Activated T-cell treated with anti-CD3 and anti-CD28 coated beads for 1 hour (primary cell): ENCODE data around the gene NANOS3.
A peak's percentile ranks its signal among the peaks of the same experiment; 100 is the strongest.

Experiments
- DNase-seq: peaks from one replicate; pipeline ENCODE4 v3.0.0-alpha.2; 2020; ENCODE audit warnings: low read depth

Gene NANOS3

DNA sequence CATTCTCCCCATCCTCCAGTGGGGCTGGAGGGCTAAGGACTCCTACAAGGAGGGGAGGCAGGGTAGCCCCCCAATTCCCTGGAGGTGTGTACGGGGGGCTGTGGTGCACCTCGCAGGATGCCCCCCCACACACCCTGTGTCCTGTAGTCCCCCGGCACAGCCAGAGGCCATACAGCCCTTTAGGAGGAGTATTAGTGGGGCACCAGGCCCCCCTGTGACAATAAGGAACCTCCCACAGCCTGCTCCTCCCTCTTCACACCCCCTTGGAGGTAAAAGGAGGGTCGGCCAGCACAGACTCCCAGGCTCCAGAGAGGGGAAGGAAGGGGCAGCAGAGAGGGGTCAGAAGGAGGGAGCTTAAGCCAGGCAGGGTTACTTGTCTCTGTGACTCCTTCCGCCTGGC, at the start of gene NANOS3:
Gene NANOS3, plus strand, starts transcription at position 301 of the 400 bp plus-strand sequence. CDS start 115 bp downstream, outside the sequence.
- DNase-seq, result no peak

DNA sequence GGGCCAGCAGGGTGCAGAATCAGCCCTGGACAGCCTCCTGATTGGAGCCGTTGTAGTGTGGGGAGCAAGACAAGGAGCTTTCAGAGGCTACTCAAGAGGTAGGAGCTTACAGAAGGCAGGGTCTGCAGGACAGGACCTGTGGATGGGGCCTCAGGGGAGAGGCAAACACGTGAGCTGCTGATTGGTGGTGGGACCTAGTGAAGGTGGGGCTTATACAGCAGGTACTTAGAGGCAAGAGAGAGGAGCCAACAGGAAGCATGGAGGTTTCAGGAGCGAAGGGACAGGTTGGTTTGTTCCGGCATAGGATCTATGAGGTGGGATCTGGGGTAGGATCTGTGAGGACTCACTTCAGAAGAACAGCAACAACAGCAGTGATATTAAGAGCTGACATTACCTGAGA, 49.3 kb upstream of the NANOS3 start:
- DNase-seq, result no peak

DNA sequence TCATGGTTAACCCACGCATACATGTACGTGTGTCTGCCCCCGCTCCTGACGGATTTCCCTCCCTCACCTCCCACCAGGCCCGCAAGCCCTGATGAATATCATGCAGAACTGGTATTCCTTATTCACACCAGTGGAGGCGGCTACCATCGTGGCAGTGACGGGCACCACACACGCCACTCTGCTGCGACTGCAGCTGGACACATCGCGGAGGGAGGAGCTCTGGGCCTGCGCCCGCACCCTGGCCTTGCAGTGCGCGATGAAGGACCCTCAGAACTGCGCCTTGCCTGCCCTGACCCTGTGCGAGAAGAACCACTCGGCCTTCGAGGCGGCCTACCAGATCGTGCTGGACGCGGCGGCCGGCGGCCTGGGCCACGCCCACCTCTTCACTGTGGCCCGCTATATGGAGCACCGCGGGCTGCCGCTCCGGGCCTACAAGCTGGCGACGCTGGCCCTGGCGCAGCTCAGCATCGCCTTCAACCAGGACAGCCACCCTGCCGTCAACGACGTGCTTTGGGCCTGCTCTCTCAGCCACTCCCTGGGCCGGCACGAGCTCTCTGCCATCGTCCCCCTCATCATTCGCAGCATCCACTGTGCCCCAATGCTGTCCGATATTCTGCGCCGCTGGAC, 46.7 kb upstream of the NANOS3 start:
- no peak for DNase-seq

DNA sequence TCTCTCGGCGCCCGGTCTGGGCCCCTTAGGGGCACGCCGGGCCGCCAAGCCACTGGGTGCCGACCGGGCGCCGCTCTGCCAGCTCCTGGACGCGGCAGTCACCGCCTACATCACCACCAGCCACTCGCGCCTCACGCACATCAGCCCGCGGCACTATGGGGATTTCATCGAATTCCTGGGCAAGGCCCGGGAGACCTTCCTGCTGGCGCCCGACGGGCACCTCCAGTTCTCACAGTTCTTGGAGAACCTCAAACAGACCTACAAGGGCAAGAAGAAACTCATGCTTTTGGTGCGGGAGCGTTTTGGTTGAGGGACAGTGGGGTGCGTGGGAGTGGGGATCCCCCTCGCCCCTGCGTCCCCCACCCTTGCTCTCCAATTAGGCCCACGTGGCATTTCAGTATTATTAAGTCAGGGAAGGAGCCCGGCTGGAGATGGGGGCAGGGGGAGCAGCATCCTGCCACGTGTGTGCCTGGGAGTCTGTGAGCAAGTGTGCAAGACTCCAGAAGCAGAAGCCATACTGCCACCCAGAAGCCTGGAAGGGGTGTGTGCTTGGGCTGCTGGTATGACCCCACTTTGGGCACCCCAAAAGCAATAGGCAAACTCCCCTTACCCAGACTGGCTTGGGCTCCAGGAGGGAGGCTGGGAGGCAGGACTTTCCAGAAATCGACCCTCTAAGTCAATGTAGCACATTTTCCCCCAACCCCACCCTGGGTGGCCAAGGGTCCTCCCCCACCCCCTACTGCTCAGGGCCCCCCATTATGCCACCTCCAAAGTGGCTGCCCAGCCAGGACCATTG, 46.0 kb upstream of the NANOS3 start:
- no peak for DNase-seq

DNA sequence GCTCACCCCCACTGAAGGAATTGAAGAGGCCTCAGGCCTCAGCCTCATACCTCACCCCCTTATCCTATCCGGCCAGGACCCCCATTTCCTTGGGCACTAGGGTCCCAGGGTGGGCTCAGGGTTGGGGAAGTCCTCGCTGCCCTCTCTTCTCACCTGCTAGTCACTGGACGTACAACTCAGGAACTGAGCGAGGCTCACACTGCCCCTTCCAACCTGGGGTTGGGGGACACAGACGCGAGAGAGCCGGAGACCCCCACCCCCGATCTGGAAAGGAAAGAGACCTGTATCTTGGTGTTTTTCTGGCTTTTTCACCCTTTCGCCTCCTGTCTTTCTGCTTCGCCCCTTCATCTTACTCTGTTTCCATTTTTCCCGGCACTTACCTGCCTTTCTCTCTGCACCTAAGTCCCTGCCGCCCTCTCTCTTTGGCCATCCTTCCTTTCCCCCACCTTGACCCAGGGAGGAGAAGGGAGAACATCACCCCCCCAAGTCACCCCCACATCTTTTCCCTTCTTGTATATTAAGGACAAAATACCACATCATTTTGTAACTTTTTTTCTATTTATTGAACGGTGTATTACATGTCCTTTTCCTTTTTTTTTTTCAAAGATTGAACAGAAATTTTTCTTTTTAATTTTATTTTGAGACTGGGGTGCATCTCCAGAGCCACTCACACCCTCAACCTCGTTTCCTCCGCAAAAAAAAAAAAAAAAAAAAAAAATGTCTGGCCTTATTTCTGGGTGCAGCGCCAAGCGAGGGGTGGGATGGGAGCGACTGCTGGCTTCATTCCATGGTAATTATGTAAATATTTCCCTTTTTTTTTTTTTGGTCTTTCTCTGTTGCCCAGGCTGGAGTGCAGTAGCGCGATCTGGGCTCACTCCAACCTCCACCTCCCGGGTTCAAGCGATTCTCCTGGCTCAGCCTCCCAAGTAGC, 45.1 kb upstream of the NANOS3 start:
- DNase-seq, result no peak

DNA sequence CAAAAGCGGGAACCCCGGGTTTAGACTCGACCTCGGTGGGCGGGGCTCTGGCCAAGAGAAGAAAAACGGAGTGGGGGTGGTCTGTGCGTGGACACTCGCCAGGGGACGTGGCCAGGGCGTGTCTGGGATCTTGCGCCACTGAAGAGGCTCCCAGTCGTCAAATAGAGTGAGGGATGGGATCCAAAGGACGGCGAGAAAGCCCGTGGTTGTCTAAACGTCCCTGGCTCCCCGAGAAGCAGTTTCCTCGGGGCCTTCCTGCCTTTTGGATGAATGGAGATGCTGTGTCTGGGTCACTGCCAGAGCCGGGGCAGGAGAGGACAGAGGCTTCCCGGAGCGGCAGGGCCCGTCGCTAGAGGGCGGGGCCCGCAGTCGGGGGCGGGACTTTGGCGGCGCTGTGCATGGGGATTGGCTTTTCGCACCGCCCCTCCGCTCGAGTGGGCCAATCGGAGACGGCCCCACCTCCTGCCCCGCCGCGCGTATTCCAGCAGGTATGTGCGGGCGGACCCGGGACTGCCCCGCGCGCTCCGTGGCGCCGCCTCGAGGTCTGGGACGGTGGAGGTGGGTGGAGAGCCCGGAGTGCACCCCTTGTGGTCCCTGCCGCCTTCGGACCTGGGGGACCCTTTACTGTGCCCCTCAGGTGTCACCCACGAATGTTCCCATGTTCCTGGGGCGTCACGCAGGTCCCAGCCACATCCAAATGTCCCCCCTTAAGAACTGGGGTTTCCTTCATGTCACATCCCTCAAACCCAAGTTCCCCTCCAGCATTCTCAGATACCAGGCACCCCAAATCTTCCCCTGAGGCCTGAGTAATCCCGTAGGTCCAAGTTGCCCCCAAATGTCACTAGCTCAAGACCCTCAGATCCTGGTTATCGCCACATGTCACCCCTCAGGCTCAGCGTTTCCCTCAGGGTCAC, 43.3 kb upstream of the NANOS3 start:
- DNase-seq, result peak; percentile 89

DNA sequence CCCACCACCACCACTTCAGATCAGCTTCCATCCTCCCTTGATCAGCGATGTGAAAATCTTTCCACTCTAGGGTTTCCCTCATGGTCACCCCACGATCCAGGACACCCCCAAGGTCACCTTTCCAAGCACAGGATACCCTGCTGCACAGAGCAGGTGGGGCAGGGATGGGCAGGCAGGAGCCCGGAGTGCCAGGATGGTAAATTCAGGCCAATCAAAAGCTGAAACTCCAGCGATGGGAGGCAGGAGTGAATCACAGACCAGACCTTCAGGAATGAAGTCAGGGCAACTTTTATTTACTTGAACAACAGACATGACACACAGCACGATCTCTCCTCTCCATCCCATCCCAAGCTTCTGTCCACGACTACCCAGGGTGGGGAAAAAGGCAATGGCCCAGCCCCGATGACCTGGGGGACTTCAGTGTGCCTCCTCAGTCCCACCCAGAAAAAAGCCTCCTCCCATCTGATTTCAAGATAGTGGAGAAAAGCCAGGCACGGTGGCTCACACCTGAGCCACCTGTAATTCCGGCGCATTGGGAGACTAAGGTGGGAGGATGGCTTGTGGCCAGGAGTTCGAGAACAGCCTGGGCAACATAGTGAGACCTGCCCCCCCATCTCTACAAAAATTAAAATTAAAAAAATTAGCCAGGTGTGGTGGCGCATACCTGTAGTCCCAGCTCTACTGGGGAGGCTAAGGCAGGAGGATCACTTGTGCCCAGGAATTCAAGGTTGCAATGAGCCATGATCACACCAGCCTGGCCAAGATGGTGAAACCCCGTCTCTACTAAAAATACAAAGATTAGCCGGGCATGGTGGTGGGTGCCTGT, 42.5 kb upstream of the NANOS3 start:
- no peak for DNase-seq

DNA sequence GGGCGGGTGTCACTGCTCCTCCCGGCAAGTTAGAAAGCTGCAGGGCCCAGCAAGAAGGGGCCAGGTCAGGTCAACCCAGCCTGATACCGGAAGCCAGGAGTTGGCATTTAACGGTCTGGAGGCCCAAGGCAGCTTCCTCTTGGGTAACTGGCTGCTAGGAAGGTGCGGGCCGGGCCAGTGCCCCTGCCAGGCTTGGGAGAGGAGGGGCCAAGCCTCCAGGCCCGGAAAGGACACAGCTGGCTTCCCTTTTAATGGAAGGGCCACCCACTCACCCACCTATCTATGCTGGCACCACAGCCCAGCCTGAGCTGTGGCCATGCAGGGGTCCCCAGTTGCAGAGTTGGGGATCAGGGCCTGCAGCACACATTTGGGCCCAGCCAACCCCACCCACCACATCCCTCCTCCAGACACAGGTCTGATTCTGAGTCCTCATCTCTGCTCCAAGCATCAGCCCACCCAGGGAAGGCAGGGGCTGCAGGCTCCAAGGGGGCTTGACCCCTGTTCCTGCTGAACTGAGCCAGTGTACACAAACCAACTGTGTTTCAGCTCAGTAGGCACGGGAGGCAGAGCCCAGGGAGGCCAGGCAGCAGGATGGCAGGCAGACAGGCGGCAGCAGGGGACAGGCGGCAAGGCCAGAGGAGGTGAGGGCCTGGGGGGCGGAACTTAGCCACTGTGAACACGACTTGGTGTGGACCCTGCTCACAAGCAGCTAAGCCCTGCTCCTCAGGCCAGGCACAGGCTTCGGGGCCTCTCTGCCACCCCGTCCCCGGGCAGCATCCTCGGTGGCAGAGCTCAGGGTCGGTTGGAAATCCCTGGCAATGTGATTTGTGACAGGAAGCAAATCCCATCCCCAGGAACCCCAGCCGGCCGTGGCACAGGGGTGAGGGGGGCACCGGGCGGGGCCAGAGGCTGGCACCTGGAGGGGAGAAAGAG, 40.9 kb upstream of the NANOS3 start:
- DNase-seq, result no peak

DNA sequence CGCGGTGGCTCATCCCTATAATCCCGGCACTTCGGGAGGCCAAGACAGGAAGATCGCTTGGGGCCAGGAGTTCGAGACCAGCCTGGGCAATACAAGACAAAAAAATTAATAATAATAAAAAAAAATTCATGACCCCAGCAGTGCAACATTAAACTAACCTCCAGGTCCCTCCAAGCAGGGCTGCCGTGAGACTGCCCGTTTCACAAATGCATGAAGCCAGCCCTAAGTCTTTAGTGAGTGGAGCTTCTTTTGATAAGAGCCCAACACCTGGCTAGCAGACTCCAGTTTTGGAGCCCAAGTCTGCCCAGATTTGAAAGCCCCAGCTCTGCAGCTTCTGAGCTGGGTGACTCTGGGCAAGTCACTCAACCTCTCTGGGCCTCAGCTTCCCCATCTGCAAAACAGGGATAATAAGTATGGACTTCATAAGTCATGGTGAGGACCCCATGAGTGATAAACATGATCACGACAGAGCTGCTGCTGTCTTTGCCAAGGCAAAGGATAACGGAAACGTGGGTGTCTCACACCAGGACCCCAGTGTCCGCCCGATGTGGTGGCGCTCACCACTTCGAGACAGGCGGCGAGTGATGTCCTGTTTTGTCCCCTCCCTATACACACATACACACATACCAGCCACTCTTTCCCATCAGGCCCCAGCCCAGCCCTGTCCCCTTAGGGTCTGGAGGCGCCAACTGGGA, 38.4 kb upstream of the NANOS3 start:
- no peak for DNase-seq

DNA sequence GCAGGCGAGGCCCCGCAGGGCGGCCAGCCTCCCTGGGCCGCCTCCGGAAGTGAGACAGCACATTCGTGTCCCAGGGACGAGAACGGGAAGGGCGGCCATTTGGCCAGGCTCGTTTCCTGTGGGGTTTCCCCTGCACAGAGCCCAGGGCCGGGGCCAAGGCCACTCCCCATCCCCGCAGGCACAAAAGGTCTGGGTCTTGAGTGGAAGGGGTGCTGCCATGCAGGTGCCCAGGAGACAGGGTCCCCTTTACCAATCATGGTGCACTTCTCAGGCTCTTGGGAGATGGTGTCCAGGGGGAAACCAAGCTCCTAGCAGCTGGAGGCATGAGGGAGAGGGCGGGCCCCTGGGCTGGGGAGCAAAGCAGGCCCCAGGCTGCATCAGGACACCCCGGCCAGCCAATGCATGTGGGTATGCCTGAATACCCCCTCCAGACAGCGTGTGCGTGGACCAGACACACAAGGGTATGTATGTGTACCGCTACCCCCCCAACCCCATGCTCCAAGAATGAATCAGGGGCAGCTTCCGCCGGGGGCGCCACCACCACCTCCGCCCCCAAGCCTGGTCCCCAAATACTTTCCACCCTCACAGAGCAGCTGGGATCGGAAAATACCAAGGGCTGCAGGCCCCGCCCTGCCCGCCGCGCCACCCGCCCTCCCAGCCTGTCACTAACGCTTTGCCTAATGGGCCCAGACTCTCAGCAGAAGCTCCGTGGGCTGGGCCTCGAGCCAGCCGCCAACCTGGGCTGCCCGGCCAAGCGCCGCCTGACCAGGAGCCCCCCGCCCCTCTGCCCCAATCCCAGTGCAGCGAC, 37.6 kb upstream of the NANOS3 start:
- peak; percentile 75 for DNase-seq

DNA sequence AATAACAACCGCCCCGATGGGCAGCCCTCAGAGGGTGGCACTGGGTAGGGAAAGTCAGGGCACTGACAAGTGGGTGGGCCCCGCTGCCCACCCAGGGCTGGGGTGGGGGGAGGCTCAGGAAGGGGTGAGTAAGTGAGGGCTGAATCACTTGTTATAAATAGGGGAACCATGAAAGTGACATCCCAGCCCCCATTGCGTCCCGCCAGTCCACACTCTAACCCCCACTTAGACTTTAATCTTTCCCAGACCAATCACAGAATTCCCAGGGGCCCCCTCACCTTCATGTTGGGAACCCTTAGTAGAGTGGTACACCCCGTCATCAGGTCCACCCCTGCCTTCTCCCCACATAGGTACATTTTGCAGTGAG, 37.0 kb upstream of the NANOS3 start:
- DNase-seq, result no peak

DNA sequence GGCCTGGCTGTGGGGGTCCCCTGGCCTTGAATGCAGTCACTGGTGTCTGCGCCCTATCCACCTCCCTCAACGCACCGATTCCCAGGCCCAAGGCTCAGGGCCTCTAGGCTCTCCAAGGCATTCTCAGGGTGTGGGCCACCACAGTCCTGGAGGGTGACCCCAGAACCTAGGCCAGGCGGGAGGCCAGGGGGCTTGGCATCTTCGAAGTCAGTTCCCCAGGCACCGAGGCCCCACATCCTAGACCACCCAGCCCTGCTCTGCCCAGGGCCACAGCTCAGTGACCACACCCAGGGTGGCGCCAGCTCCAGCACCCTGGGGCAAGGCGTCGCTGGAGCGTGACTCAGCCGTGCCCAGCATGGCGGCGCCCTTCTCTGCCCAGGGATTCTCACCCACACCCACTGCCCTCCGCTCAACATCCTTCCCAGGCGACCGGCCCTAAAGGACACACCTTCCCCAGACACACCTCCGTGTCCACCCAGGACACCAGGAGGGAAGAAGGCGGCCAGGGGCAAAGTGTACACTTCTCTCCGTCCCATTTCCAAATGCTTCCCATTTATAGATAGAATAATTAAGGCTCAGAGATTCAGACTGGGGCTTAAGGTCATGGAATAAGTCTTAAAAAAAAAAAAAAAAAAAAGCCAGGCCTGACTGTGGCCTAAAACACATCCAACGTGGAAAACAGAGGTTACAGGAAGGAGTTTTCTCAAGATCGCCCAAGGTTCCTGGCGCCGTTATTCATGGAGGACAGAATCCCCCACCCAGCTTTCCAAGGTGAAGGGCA, 36.4 kb upstream of the NANOS3 start:
- DNase-seq, result no peak

DNA sequence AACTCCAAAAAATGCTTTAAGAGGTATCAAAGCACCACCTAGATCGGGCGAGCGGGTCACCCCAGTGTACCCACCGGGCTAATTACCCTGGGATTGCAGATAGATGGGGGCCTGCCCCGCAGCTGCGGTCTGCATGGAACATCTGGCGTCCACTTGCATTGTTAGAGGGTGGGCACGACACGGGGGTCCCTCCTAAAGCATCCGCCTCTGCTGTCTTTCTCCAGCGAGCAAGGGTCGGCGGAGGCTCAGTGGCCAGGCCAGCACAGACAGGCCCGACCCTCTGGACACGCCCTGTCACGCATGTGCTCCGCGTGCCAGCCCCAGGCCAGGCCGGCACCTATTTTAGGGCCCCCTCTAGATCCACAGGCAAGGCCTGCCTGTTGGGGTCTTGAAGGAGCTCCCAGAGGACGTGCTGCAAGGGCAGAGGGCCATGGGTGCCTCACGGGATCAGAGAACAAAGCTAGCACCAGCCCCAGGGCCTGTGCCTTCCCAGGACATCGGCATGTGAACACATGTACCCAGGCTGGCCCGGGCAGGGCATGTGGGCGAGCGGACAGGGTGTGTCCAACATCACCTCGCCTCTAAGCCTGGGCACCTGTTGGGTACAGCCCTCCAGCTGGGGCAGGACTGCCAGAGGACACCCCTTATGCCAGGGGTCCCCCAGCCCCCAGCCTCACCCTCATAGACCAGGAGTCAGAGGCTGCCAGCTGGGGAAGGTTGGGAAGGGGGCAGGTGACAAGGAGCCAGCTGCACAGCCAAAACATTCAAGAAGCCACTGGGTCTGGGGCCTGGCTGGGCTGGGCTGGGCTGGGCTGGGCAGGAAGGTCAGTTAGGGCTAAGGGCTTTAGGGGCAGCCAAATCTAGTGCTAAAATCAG, 35.6 kb upstream of the NANOS3 start:
- DNase-seq, result no peak

DNA sequence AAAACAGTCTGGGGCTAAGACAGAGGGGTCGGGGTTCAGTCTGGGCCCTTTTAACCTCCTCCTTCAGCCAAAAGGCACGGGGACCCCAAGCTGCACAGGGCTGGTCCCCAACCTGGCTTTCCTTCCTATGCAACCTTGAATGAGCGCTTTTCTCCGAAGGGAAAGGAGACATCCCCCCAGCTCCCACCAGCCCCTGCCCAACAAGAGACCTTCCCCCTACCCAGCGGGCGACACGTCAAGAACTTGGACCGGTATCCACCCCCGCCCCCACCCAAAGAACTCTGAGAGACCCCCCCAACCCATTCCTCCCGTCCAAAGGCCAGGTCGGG, 35.0 kb upstream of the NANOS3 start:
- DNase-seq, result no peak

DNA sequence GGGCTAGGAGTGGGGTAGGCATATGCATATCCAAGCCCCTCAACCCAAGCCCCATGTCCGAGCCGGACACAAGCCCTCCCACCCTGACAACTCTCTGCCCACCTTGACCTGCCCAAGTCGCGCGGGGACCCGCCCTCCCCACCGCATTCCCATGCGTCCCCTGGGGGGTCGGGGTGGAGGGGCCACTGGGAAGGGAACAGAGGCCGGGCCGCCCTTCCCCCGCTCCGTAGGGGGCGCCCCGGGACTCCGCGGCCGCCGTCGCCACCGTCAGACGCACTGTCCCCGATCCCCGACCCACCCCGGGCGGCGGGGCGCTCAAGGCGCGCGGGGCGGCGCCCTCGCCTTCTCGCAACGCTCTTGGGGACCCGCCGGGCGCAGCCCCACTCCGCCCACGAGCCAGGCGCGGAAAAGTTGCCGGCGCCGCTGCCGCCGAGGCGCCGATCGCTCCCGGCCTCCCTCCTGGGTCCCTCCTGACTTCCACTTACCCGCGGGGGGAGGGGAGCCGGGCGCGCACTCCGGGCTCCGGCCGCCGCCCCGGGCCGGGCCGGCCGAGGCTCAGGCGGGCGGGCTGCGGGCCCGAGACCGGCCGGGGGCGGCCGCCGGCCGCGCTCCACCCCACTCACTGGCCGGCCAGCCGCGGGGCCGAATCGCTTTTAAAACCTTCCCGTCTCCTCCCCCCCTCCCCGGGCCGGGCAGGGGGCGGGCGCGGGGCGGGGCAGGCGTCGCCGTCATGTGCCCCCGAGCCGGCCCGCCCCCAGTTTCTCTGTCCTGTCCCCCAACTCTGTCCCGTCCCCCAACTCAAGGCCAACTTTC, 34.4 kb upstream of the NANOS3 start:
- peak; percentile 67 for DNase-seq
